Keratinocyte (primary cell): ENCODE measurements around the gene COL9A1. TPM values are rescaled to one million over a fixed set of nuclear protein-coding genes. Genes with fewer than 3 reads are reported as not detected.

Experiments used
- DNase-seq: peaks from one replicate; pipeline ENCODE4 v3.0.0-alpha.2; 2011; ENCODE audit warnings: low read depth, missing footprints, low spot score
- FAIRE-seq: peaks from 2 replicates; lab custom pipeline; 2011; peaks lifted over from hg19 to GRCh38; lab: Jason Lieb, UNC
- H2AFZ ChIP-seq: 2 replicates; pipeline ENCODE4 v1.6.0; 2012; ENCODE audit warnings: low read length, control low read depth, inconsistent platforms; ENCODE audit not compliant: control insufficient read depth
- H3K27ac ChIP-seq: 2 replicates; pipeline ENCODE4 v1.5.1; 2011; ENCODE audit warnings: low read length; ENCODE audit not compliant: control insufficient read depth, insufficient read depth
- H3K27me3 ChIP-seq: 3 replicates; pipeline ENCODE4 v1.6.0; 2011; ENCODE audit warnings: low read length; ENCODE audit not compliant: control insufficient read depth, insufficient read depth; ENCODE audit errors: extremely low read depth
- H3K36me3 ChIP-seq, 2 experiments: 2 replicates in 1 of 2; 3 replicates in 1 of 2; pipeline ENCODE4 v1.5.1; 2011; ENCODE audit warnings: low read length in 2 of 2, mild to moderate bottlenecking in 1 of 2; ENCODE audit not compliant: control insufficient read depth in 2 of 2, insufficient read depth in 2 of 2; ENCODE audit errors: extremely low read depth in 1 of 2
- H3K4me1 ChIP-seq: 3 replicates; pipeline ENCODE4 v1.5.1; 2011; ENCODE audit warnings: low read length; ENCODE audit not compliant: control insufficient read depth, insufficient read depth; ENCODE audit errors: extremely low read depth
- H3K4me2 ChIP-seq: 3 replicates; pipeline ENCODE4 v1.6.0; 2011; ENCODE audit warnings: low read depth, low read length; ENCODE audit not compliant: control insufficient read depth, insufficient read depth; ENCODE audit errors: extremely low read depth
- H3K4me3 ChIP-seq, 3 experiments: fragments of 200-600 bp in 1 of 3; sonication (generic) in 1 of 3; 2 replicates in 2 of 3; 3 replicates in 1 of 3; pipeline ENCODE4 v1.5.1; 2011 to 2016; ENCODE audit warnings: low read length in 3 of 3, mild to moderate bottlenecking in 3 of 3, control low read depth in 2 of 3, inconsistent platforms in 1 of 3, low read depth in 1 of 3, mixed read lengths in 1 of 3, mixed run types in 1 of 3, moderate library complexity in 1 of 3; ENCODE audit not compliant: control insufficient read depth in 2 of 3, insufficient read depth in 2 of 3; ENCODE audit errors: extremely low read depth in 1 of 3
- H3K79me2 ChIP-seq: 2 replicates; pipeline ENCODE4 v1.6.0; 2012; ENCODE audit warnings: low read length; ENCODE audit not compliant: control insufficient read depth, insufficient read depth
- H3K9ac ChIP-seq: 3 replicates; pipeline ENCODE4 v1.6.0; 2011; ENCODE audit warnings: low read length; ENCODE audit not compliant: control insufficient read depth, insufficient read depth; ENCODE audit errors: extremely low read depth
- H3K9me1 ChIP-seq: 3 replicates; pipeline ENCODE4 v1.6.0; 2011; ENCODE audit warnings: low read length; ENCODE audit not compliant: control insufficient read depth, insufficient read depth; ENCODE audit errors: extremely low read depth
- H3K9me3 ChIP-seq: 2 replicates; pipeline ENCODE4 v1.5.1; 2012; ENCODE audit warnings: low read depth, low read length; ENCODE audit not compliant: control insufficient read depth
- H4K20me1 ChIP-seq: 3 replicates; pipeline ENCODE4 v1.6.0; 2011; ENCODE audit warnings: low read length; ENCODE audit not compliant: control insufficient read depth, insufficient read depth; ENCODE audit errors: extremely low read depth
- CTCF ChIP-seq, 3 experiments: IDR thresholded peaks in 1 of 3; conservative IDR thresholded peaks in 1 of 3; optimal IDR thresholded peaks in 1 of 3; 2 replicates in 2 of 3; 3 replicates in 1 of 3; pipeline versions ENCODE3 to v1.5.1; 2011; ENCODE audit warnings: low read length in 3 of 3, mild to moderate bottlenecking in 3 of 3, moderate library complexity in 2 of 3, control low read depth in 1 of 3, inconsistent platforms in 1 of 3; ENCODE audit not compliant: insufficient read depth in 2 of 3; ENCODE audit errors: extremely low read depth in 1 of 3
- EZH2 ChIP-seq: IDR thresholded peaks from one replicate; pipeline ENCODE4 v1.6.1; 2012; ENCODE audit warnings: inconsistent platforms, mild to moderate bottlenecking, low read length, moderate library complexity
- dilution Hi-C: fragments of 300-500 bp; cut with MboI; formaldehyde crosslinking; loops from one replicate; pipeline ENCODE4 v1.7.0; 2020; ENCODE audit warnings: low sequenced_read_pairs; ENCODE audit not compliant: extremely low pct_ligation_motif_present
- polyA plus RNA-seq, 5 experiments: library from polyadenylated mRNA; depleted of rRNA in 3 of 5; stranded (reverse) in 3 of 5; stranded (forward) in 1 of 5; unstranded in 1 of 5; fragments of >200 nt; gene quantifications; 1 replicate in 1 of 5; 2 replicates in 3 of 5; 3 replicates in 1 of 5; pipeline versions ENCODE4 v1.2.1 to v1.2.3, GENCODE V29; 2011 to 2012; ENCODE audit warnings: missing spikeins in 2 of 5, low read depth in 1 of 5, low replicate concordance in 1 of 5

COL9A1 gene
- polyA plus RNA-seq, 1 donor (not counting 4 experiments of a cell fraction or from before 2014, with no cell fraction given) = not detected

- H3K4me1 ChIP-seq = no peaks in the 10 kb centered on the region
- TF ChIP-seq EZH2 (no peak), CTCF (optimal IDR thresholded peaks at IDR 0.05 in 1 of 3, IDR thresholded peaks at IDR 0.05 in 1 of 3, conservative IDR thresholded peaks at IDR 0.05 in 1 of 3; ENCODE audit: extremely low read depth in 1 of 3, insufficient read depth in 2 of 3, low read length in 3 of 3) (no peak)
- no peak overlapping the region for H3K4me2 ChIP-seq
- H3K9me1 ChIP-seq = no peaks in the 10 kb centered on the region
- no peak overlapping the region for H3K9ac ChIP-seq
- no peaks in the 10 kb centered on the region for H3K79me2 ChIP-seq
- DNase-seq (no peak), FAIRE-seq (no peak)
- no peaks in the 10 kb centered on the region for H4K20me1 ChIP-seq
- dilution Hi-C loops = no loop called here
- no peak overlapping the region for H2AFZ ChIP-seq
- no peak overlapping the region for H3K4me3 ChIP-seq
- H3K27ac ChIP-seq = no peak overlapping the region
- H3K36me3 ChIP-seq = no peaks in the 10 kb centered on the region
- peaks cover 4% of the 10 kb centered on the region for H3K27me3 ChIP-seq
- no peaks in the 10 kb centered on the region for H3K9me3 ChIP-seq
These were observed 28.5 kb downstream of the COL9A1 start for GRCh38 chr6:70274338-70274737.

- Histone ChIP-seq H3K27me3 (peaks cover 4% of the 10 kb centered on the region), H3K36me3 (no peaks in the 10 kb centered on the region), H3K27ac (no peak overlapping the region), H3K79me2 (no peaks in the 10 kb centered on the region), H4K20me1 (no peaks in the 10 kb centered on the region), H3K9me1 (no peaks in the 10 kb centered on the region), H3K9me3 (no peaks in the 10 kb centered on the region), H2AFZ (no peak overlapping the region), H3K9ac (no peak overlapping the region), H3K4me3 (no peak overlapping the region), H3K4me1 (no peaks in the 10 kb centered on the region), H3K4me2 (no peak overlapping the region)
- no peak for DNase-seq
- dilution Hi-C loops = no loop called here
- no peak for FAIRE-seq
- TF ChIP-seq EZH2 (no peak), CTCF (optimal IDR thresholded peaks at IDR 0.05 in 1 of 3, IDR thresholded peaks at IDR 0.05 in 1 of 3, conservative IDR thresholded peaks at IDR 0.05 in 1 of 3; ENCODE audit: extremely low read depth in 1 of 3, insufficient read depth in 2 of 3, low read length in 3 of 3) (no peak)
These were observed 30.8 kb downstream of the COL9A1 start for GRCh38 chr6:70272071-70272470.
